Nephron (organoid): ENCODE data around the gene ARX.
A peak's percentile ranks its signal among the peaks of the same experiment; 100 is the strongest.

Experiments
- H3K27ac Mint-ChIP-seq, 3 experiments: 2 replicates each; pipeline ENCODE4 v1.8.0; 2020; ENCODE audit warnings: mixed read lengths in 3 of 3, mild to moderate bottlenecking in 2 of 3, moderate library complexity in 1 of 3
- H3K27me3 Mint-ChIP-seq: 2 replicates; pipeline ENCODE4 v1.8.0; 2021; ENCODE audit warnings: low read depth, mild to moderate bottlenecking, moderate library complexity, mixed read lengths
- H3K36me3 Mint-ChIP-seq: 2 replicates; pipeline ENCODE4 v1.8.0; 2020; ENCODE audit warnings: low read depth, mixed read lengths
- H3K4me1 Mint-ChIP-seq: 2 replicates; pipeline ENCODE4 v1.8.0; 2020; ENCODE audit warnings: mixed read lengths
- H3K4me3 Mint-ChIP-seq, 3 experiments: 2 replicates each; pipeline ENCODE4 v1.8.0; 2020; ENCODE audit warnings: mild to moderate bottlenecking in 3 of 3, mixed read lengths in 3 of 3, moderate library complexity in 2 of 3
- H3K9me3 Mint-ChIP-seq: 2 replicates; pipeline ENCODE4 v1.8.0; 2020; ENCODE audit warnings: mixed read lengths
- CTCF ChIP-seq, 3 experiments: fragments of 200-600 bp; sonication (generic); IDR thresholded peaks; one replicate each; pipeline ENCODE4 v1.5.0; 2021; ENCODE audit warnings: antibody characterized with exemption in 3 of 3; ENCODE audit not compliant: unreplicated experiment in 3 of 3

Gene ARX

GRCh38 chrX:24990535-24990934 is 25.2 kb downstream of the ARX start:
- Mint-ChIP-seq H3K36me3 (peaks cover 12% of the 10 kb centered on the region), H3K27ac (no peak overlapping the region), H3K4me1 (peaks cover 15% of the 10 kb centered on the region), H3K4me3 (no peak overlapping the region), H3K27me3 (no peaks in the 10 kb centered on the region), H3K9me3 (no peaks in the 10 kb centered on the region)
- TF ChIP-seq CTCF (IDR thresholded peaks at IDR 0.05; ENCODE audit: unreplicated experiment in 3 of 3): peak in 2 of 3 experiments; percentile 14 to 27

- H3K9me3 Mint-ChIP-seq: no peaks in the 10 kb centered on the region
- no peak for TF ChIP-seq CTCF (IDR thresholded peaks at IDR 0.05; ENCODE audit: unreplicated experiment in 3 of 3)
- no peak overlapping the region for H3K4me3 Mint-ChIP-seq
- peaks cover 12% of the 10 kb centered on the region for H3K36me3 Mint-ChIP-seq
- no peaks in the 10 kb centered on the region for H3K27me3 Mint-ChIP-seq
- H3K4me1 Mint-ChIP-seq: peaks cover 22% of the 10 kb centered on the region
- H3K27ac Mint-ChIP-seq: no peak overlapping the region
Observed at GRCh38 chrX:24988314-24988713, 27.5 kb downstream of the ARX start.

GRCh38 chrX:24987731-24988130 is 28.0 kb downstream of the ARX start:
- H3K27me3 Mint-ChIP-seq: no peaks in the 10 kb centered on the region
- H3K36me3 Mint-ChIP-seq: peaks cover 12% of the 10 kb centered on the region
- no peaks in the 10 kb centered on the region for H3K9me3 Mint-ChIP-seq
- no peak overlapping the region for H3K4me3 Mint-ChIP-seq
- no peak overlapping the region for H3K27ac Mint-ChIP-seq
- H3K4me1 Mint-ChIP-seq: peaks cover 25% of the 10 kb centered on the region
- no peak for TF ChIP-seq CTCF (IDR thresholded peaks at IDR 0.05; ENCODE audit: unreplicated experiment in 3 of 3)

- TF ChIP-seq CTCF (IDR thresholded peaks at IDR 0.05; ENCODE audit: unreplicated experiment in 3 of 3): no peak
- Mint-ChIP-seq H3K9me3 (no peaks in the 10 kb centered on the region), H3K36me3 (peaks cover 12% of the 10 kb centered on the region), H3K27me3 (no peaks in the 10 kb centered on the region), H3K27ac (no peak overlapping the region), H3K4me3 (no peak overlapping the region), H3K4me1 (peaks cover 29% of the 10 kb centered on the region)
Observed at GRCh38 chrX:24985120-24985519, 30.6 kb downstream of the ARX start.

- H3K9me3 Mint-ChIP-seq: no peaks in the 10 kb centered on the region
- peaks cover 7% of the 10 kb centered on the region for H3K36me3 Mint-ChIP-seq
- H3K27me3 Mint-ChIP-seq: no peaks in the 10 kb centered on the region
- no peak for TF ChIP-seq CTCF (IDR thresholded peaks at IDR 0.05; ENCODE audit: unreplicated experiment in 3 of 3)
- H3K27ac Mint-ChIP-seq: no peak overlapping the region
- H3K4me3 Mint-ChIP-seq: no peak overlapping the region
- H3K4me1 Mint-ChIP-seq: peaks cover 35% of the 10 kb centered on the region
Observed at GRCh38 chrX:24983931-24984330, 31.8 kb downstream of the ARX start.

GRCh38 chrX:24982306-24982965 is 33.3 kb downstream of the ARX start:
- Mint-ChIP-seq H3K27ac (peak overlapping the region in 1 of 3 experiments; percentile 17), H3K4me1 (peaks cover 24% of the 10 kb centered on the region), H3K9me3 (no peaks in the 10 kb centered on the region), H3K27me3 (no peaks in the 10 kb centered on the region), H3K4me3 (no peak overlapping the region), H3K36me3 (peaks cover 3% of the 10 kb centered on the region)
- TF ChIP-seq CTCF (IDR thresholded peaks at IDR 0.05; ENCODE audit: unreplicated experiment in 3 of 3): no peak
